Endothelial cell of umbilical vein (primary cell): ENCODE data around the gene ACER1.

Source experiments
- CTCF ChIP-seq, 2 donors: IDR thresholded peaks; 1 replicate in 1 of 2; 2 replicates in 1 of 2; pipeline ENCODE4 v1.5.1; 2011; ENCODE audit warnings: low read length in 2 of 2, mild to moderate bottlenecking in 2 of 2, moderate library complexity in 2 of 2, control low read depth in 1 of 2, inconsistent platforms in 1 of 2, low read depth in 1 of 2; ENCODE audit not compliant: insufficient read depth in 1 of 2; ENCODE audit errors: extremely low read depth in 1 of 2
- EZH2 ChIP-seq: IDR thresholded peaks from 2 replicates; pipeline ENCODE4 v1.6.1; 2012; ENCODE audit warnings: borderline replicate concordance, low read depth, mild to moderate bottlenecking, moderate library complexity, low read length, inconsistent platforms; ENCODE audit not compliant: severe bottlenecking
- JUN ChIP-seq: IDR thresholded peaks from 2 replicates; pipeline ENCODE4 v1.6.1; 2011; ENCODE audit warnings: borderline replicate concordance, low read depth; ENCODE audit not compliant: insufficient read length, insufficient read depth
- MAX ChIP-seq: IDR thresholded peaks from 2 replicates; pipeline ENCODE4 v1.6.1; 2011; ENCODE audit not compliant: insufficient read depth, insufficient read length
- POLR2A ChIP-seq: IDR thresholded peaks from 2 replicates; pipeline ENCODE4 v1.6.1; 2012; ENCODE audit warnings: low read depth, mild to moderate bottlenecking, control low read depth, low read length
- POLR2AphosphoS5 ChIP-seq: IDR thresholded peaks from 2 replicates; pipeline ENCODE4 v1.6.1; 2012; ENCODE audit warnings: low read depth, mild to moderate bottlenecking, control low read depth, low read length, moderate library complexity; ENCODE audit not compliant: insufficient read depth

GRCh38 chr19:6350688-6351087, 17.3 kb upstream of the ACER1 start:
- no peak for TF ChIP-seq CTCF (IDR thresholded peaks at IDR 0.05; ENCODE audit: extremely low read depth in 1 of 2, insufficient read depth in 1 of 2, low read depth in 1 of 2, low read length in 2 of 2)
- TF ChIP-seq EZH2: no peak
- TF ChIP-seq POLR2A: no peak
- no peak for TF ChIP-seq POLR2AphosphoS5
- TF ChIP-seq MAX: no peak
- TF ChIP-seq JUN: no peak
